Endodermal cell (in vitro differentiated cells): ENCODE measurements around the gene SIPA1L2. TPM values are rescaled to one million over a fixed set of nuclear protein-coding genes. Genes with fewer than 3 reads are reported as not detected.

ENCODE experiments used
- DNase-seq: peaks from one replicate; pipeline ENCODE4 v3.0.0-alpha.2; 2017
- H3K27ac ChIP-seq: 2 replicates; pipeline ENCODE4 v1.5.1; 2013; ENCODE audit warnings: mild to moderate bottlenecking, low read depth, low read length, moderate library complexity
- H3K27me3 ChIP-seq: 2 replicates; pipeline ENCODE4 v1.6.1; 2013; ENCODE audit warnings: mild to moderate bottlenecking, low read length, moderate library complexity; ENCODE audit not compliant: insufficient read depth, control insufficient read depth, poor library complexity, severe bottlenecking
- H3K36me3 ChIP-seq: 2 replicates; pipeline ENCODE4 v1.7.0; 2013; ENCODE audit warnings: mild to moderate bottlenecking, low read length, moderate library complexity; ENCODE audit not compliant: control insufficient read depth, insufficient read depth
- H3K4me1 ChIP-seq: one replicate; pipeline ENCODE4 v1.7.0; 2013; ENCODE audit warnings: low read length; ENCODE audit not compliant: control insufficient read depth, insufficient read depth
- H3K4me3 ChIP-seq: 2 replicates; pipeline ENCODE4 v1.5.1; 2013; ENCODE audit warnings: mild to moderate bottlenecking, low read length, moderate library complexity
- H3K9ac ChIP-seq: 2 replicates; pipeline ENCODE4 v1.6.1; 2013; ENCODE audit warnings: mild to moderate bottlenecking, low read length, moderate library complexity; ENCODE audit not compliant: poor library complexity, severe bottlenecking; ENCODE audit errors: extremely low read depth
- H3K9me3 ChIP-seq: 2 replicates; pipeline ENCODE4 v1.6.1; 2013; ENCODE audit warnings: mild to moderate bottlenecking, low read length, moderate library complexity; ENCODE audit not compliant: control insufficient read depth
- H3K27ac Mint-ChIP-seq: 2 replicates; pipeline ENCODE4 v1.8.0; 2020; ENCODE audit warnings: mixed read lengths
- H3K27me3 Mint-ChIP-seq: 2 replicates; pipeline ENCODE4 v1.8.0; 2021; ENCODE audit warnings: mild to moderate bottlenecking, mixed read lengths; ENCODE audit not compliant: insufficient read depth
- H3K36me3 Mint-ChIP-seq: 2 replicates; pipeline ENCODE4 v1.8.0; 2020; ENCODE audit warnings: low read depth, mixed read lengths
- H3K4me1 Mint-ChIP-seq: 2 replicates; pipeline ENCODE4 v1.8.0; 2020; ENCODE audit warnings: mixed read lengths
- H3K4me3 Mint-ChIP-seq: 2 replicates; pipeline ENCODE4 v1.8.0; 2020; ENCODE audit warnings: mild to moderate bottlenecking, moderate library complexity, mixed read lengths
- H3K9me3 Mint-ChIP-seq: 2 replicates; pipeline ENCODE4 v1.8.0; 2020; ENCODE audit warnings: mild to moderate bottlenecking, mixed read lengths
- CTCF ChIP-seq: fragments of 200-600 bp; sonication (generic); conservative IDR thresholded peaks from 2 replicates; pipeline ENCODE4 v1.5.0; 2021; ENCODE audit warnings: antibody characterized with exemption, mild to moderate bottlenecking
- whole genome bisulfite sequencing, 2 experiments: methylation state at CpG; one replicate each; pipeline versions ENCODE4 v1.1.5 to v1.1.7; 2013; ENCODE audit warnings: missing lambda C conversion rate in 2 of 2, mixed read lengths in 1 of 2; ENCODE audit not compliant: insufficient coverage in 1 of 2, insufficient read length in 1 of 2; 5-methylcytosine and 5-hydroxymethylcytosine counted together
- total RNA-seq, 2 donors: library from RNA; stranded (reverse); fragmentation: NEBNext Ultra II Directional in 1 of 2; extraction: Animal tissue kit (Norgen Biotek cat#: 25700) in 1 of 2; gene quantifications; 2 replicates in 1 of 2; 3 replicates in 1 of 2; pipeline ENCODE4 v1.2.1, GENCODE V29; 2021

SIPA1L2 gene
- total RNA-seq, 2 donors from 2014 or later: 34.7 to 41.5 TPM

- WGBS, 2 experiments: 92 to 98% methylated on average over 7 to 11 of the region's 11 CpGs
- Mint-ChIP-seq H3K27ac (peak overlapping the region; percentile 18), H3K36me3 (peaks cover 26% of the 10 kb centered on the region), H3K27me3 (no peaks in the 10 kb centered on the region), H3K9me3 (no peaks in the 10 kb centered on the region), H3K4me1 (peaks cover 39% of the 10 kb centered on the region), H3K4me3 (no peak overlapping the region)
- H3K4me3 ChIP-seq: no peak overlapping the region
- H3K27ac ChIP-seq: no peak overlapping the region
- TF ChIP-seq CTCF: no peak
- H3K9me3 ChIP-seq: no peaks in the 10 kb centered on the region
- no peaks in the 10 kb centered on the region for H3K27me3 ChIP-seq
- no peak overlapping the region for H3K9ac ChIP-seq
- DNase-seq: no peak
- peaks cover 6% of the 10 kb centered on the region for H3K4me1 ChIP-seq
- H3K36me3 ChIP-seq: peaks cover 41% of the 10 kb centered on the region
Measured at GRCh38 chr1:232599178-232600041, 30.5 kb downstream of the SIPA1L2 start.

- Histone ChIP-seq H3K4me1 (peaks cover 6% of the 10 kb centered on the region), H3K27ac (no peak overlapping the region), H3K9ac (no peak overlapping the region), H3K36me3 (peaks cover 45% of the 10 kb centered on the region), H3K4me3 (no peak overlapping the region), H3K9me3 (no peaks in the 10 kb centered on the region), H3K27me3 (no peaks in the 10 kb centered on the region)
- Mint-ChIP-seq H3K27ac (no peak overlapping the region), H3K4me3 (no peak overlapping the region), H3K27me3 (no peaks in the 10 kb centered on the region), H3K9me3 (no peaks in the 10 kb centered on the region), H3K36me3 (peaks cover 21% of the 10 kb centered on the region), H3K4me1 (peaks cover 44% of the 10 kb centered on the region)
- no peak for DNase-seq
- WGBS, 2 experiments: 90 to 100% methylated on average over 2 to 4 of the region's 4 CpGs
- TF ChIP-seq CTCF: no peak
Measured at GRCh38 chr1:232598837-232599177, 31.1 kb downstream of the SIPA1L2 start.

- H3K4me1 Mint-ChIP-seq: peaks cover 41% of the 10 kb centered on the region
- TF ChIP-seq CTCF: no peak
- H3K36me3 ChIP-seq: peaks cover 46% of the 10 kb centered on the region
Measured at GRCh38 chr1:232598133-232598532, 31.8 kb downstream of the SIPA1L2 start.

More at GRCh38 chr1:232598133-232598532, 31.8 kb downstream of the SIPA1L2 start:
- no peaks in the 10 kb centered on the region for H3K9me3 Mint-ChIP-seq
- no peaks in the 10 kb centered on the region for H3K9me3 ChIP-seq
- no peak overlapping the region for H3K27ac Mint-ChIP-seq
- WGBS, 2 experiments: 96 to 100% methylated on average over 1 to 3 of the region's 3 CpGs
- H3K27me3 Mint-ChIP-seq: no peaks in the 10 kb centered on the region
- no peak overlapping the region for H3K4me3 Mint-ChIP-seq
- H3K27ac ChIP-seq: no peak overlapping the region
- no peak for DNase-seq
- peaks cover 14% of the 10 kb centered on the region for H3K36me3 Mint-ChIP-seq
- H3K4me3 ChIP-seq: no peak overlapping the region
- H3K27me3 ChIP-seq: no peaks in the 10 kb centered on the region
- H3K4me1 ChIP-seq: peaks cover 6% of the 10 kb centered on the region
- no peak overlapping the region for H3K9ac ChIP-seq
